Ramos (cell line): ENCODE data around the gene MYOM1.
"Not testable (repeated sequence)": the region's sequence is repeated elsewhere in the genome, so short reads cannot be mapped to it uniquely, and the experiment has no call there.

Experiments
- in situ Hi-C: fragments of 300-500 bp; cut with MboI; formaldehyde crosslinking; loops from one replicate; pipeline ENCODE4 v1.14.3; 2022; ENCODE audit warnings: low sequenced_read_pairs; ENCODE audit not compliant: unreplicated experiment

The MYOM1 gene

DNA sequence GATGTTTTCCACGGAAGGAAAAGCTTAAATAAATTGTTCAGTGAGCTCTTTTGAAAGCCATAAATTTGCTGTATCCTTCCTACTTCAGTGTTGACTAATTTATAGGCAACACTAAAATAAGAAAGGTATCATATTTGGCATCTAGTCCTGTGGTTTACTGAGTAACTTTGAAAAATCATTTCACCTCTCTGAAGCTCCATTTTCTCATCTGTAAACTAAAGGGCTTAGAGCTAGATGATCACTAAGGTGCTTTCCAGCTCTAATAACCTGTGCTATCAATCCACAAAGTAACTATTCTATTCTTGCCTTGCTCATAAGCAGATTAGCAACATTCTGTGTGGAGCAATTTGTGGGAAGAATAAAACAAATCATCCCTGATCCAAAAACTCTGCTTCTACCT lies 3.6 kb upstream of the MYOM1 start:
- in situ Hi-C loops: no loop called here

DNA sequence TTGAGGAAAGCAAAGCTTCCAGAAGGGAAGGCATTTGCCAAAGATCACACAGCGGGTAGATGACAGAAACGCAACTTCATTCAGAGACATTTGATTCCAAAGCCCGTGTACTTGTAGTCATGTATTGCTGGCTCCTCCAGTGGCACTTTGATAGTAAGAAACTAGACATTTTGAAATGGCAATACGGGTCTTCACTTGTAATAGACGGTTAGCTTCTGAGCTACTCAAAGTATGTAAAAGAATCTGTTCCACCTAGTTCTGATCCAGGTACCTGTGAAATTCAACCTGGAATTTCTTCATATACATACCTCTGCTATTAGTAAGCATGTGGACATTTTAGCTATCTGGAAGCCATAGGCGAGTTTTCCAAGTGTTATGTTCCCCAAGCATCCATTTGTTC lies 1.7 kb upstream of the MYOM1 start:
- in situ Hi-C loops: no loop called here

DNA sequence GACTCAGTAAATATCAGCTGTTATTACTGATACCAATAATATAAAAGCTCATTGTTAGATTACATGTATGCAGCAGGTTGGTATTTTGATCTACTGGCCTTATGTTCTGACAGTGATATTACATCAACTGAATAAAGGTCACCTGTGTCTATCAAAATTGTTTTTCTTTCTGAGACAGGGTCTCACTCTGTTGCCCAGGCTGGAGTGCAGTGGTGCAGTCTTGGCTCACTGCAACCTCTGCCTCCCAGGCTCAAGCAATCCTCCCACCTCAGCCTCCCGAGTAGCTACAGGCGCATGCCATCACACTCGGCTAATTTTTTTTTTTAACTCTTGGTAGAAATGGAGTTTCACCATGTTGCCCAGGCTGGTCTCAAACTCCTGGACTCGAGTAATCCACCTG lies 1.1 kb upstream of the MYOM1 start:
- in situ Hi-C loops: not testable (repeated sequence)

DNA sequence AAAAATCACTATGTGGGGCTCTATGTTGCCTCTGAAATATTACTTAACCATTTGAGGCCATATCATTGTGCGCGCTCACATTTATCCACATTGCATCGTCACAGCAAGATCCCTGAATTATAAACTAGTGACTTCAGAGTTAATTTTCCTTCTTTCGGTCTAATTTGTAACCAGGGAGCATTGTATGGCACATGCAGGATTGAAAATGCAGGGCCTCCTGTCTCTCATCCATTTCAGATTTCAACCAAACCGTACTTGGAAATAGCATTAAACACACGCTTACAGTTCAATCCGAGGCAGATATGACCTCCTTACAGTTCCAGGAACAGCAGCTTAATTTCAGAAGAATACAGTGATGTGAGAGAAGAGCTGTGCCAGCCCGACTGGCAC lies 532 bp downstream of the MYOM1 start:
- in situ Hi-C loops: no loop called here

DNA sequence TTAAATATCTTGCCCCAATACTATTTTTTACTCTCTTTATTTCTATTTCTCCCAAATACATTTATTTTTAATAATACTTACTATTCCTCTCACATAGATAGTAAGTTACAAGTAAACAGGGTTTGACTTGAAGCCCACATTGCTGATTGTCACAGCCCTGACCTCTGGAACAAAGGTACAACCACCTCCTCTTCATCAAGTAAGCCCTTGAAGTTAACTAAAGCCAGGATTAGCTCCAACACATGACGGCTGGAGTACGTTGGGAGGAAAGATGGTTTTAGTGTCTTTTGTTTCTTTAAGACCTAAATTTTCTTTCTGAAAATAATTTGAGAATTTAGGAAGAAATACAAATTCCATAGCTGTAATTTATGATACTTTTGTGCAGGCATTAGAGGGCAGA lies 949 bp downstream of the MYOM1 start:
- in situ Hi-C loops: no loop called here

DNA sequence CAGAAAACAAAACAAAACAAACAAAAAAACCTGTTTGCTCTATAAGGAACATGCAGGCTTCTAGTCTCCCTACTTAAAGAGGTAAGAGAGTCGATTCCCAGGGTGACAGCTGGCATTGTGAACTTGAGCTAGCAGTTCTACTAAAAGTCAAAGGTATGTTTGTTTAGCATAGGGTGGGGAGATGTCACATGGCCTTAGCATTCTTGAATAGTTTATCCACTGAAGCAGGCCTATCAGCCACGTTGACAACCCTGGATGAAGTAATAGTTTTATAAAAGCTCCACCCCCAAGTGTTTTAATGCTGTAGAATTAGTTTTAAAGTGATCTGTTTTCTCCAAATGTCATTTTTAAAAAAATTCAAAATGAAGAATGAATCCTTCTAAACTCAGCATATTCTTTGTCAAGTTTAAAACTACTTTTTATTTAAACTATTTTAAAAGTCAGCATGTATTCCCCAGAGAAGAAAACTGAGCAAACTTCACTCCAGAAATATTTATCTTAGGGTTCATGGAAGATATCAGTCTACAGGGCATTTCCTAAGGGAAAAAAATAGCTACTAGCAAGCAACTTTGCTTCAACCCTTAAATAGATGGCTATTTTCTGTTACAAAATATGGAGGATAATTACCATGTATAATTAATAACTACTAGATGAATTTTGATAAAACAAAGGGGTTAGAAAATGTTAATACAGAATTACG lies 1.7 kb downstream of the MYOM1 start:
- in situ Hi-C loops: no loop called here

DNA sequence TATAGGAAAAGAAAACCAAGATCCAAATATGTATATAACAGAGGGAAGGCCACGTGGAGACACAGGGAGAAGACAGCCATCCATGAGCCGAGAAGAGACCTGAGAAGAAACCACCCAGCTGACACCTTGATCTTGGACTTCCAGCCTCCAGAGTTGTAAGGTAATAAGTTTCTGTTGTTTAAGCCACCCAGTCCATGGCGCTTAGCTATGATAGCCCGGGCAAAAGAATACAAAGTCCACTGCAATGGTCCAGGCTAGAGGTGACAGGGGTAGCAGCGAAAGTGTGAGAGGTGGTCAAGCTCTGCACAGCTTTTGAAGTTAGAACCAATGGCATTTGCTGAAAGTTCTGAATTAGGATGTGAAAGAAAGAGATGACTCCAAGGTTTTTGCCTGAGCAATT lies 2.8 kb downstream of the MYOM1 start:
- in situ Hi-C loops: no loop called here

DNA sequence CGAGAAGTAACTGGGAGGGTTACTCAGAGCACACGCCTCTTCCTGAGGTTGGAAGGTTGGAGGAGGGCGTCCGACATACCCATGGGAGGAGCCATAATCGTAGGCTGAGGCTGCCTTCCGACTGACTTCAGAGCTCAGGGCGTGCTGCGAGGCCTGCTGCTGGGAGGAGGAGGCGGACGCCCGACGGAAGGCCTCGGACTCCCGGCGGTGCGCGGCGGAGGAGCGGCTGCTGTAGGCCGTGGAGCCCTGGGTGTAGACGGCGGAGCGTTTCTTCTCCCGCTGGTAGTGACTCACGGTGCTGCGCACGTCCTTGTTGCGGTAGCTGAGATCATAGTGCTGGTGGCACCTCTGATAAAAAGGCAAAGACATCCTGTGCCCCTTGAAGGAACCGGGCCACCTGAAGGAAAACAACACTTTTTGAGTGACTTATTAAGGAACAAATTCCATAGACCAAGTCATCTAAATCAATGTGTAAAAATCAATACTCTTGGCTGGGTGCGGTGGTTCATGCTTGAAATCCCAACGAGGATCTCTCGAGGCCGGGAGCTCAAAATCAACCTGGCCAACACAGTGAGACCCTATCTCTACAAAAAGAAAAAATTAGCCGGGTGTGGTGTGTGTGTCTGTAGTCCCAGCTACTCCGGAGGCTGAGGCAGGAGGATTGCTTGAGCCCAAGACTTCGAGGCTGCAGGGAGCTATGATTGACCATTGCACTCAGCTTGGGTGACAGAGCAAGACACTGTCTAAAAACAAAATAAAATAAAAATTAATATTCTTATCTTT lies 4.7 kb downstream of the MYOM1 start:
- in situ Hi-C loops: no loop called here

DNA sequence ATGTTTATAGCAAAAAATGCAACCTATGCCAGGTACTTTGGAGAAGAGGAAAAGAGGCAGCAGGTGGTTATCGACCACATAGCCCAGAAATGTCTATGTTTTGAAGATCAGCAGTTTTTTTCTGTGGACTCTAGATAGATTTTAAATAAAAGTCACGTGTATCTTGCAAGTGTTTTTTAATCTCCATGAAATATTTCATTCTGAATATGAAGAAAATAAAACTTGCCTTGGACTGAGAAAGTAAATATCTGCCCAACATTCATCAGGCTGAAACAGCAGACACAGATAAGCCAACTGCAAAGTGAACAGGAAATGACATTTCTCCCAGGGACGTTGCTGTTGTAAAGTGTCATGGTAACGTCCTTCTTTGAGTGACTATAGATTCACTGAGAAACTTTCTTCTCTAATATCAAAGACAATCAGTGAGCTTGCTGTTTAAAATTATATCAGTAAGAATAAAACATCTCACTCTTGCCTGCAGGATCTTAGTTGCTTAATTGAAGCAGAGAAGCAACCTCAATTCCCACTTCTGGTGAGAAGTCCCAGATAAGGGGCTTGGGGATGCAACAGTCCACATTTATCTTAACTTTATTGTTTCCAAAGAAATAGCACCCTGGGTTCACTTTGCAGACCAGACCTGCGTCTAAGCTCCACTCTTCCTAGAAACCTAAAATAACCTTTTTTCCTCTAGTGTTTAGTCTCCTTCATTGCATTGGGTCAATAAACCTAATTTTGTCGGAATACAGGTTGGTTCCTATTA lies 6.3 kb downstream of the MYOM1 start:
- in situ Hi-C loops: no loop called here

DNA sequence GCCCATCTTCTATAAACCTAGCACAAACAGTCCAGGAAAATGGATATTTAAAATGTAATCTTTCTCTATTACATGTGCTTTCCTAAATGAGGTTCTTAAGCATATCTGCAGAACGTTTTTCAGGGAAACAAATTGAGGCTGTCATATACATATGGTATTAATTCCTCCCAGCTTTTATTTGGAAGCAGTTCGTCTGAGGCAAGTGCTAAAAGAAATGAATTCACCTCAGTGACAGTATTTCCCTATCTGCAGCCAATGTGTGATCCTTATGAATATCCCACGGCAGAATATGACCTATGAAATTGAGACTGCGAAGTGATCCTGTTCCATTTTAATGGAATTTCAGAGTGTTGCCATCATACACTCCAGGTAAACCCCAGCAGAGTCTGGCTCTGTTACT lies 7.1 kb downstream of the MYOM1 start:
- in situ Hi-C loops: no loop called here

DNA sequence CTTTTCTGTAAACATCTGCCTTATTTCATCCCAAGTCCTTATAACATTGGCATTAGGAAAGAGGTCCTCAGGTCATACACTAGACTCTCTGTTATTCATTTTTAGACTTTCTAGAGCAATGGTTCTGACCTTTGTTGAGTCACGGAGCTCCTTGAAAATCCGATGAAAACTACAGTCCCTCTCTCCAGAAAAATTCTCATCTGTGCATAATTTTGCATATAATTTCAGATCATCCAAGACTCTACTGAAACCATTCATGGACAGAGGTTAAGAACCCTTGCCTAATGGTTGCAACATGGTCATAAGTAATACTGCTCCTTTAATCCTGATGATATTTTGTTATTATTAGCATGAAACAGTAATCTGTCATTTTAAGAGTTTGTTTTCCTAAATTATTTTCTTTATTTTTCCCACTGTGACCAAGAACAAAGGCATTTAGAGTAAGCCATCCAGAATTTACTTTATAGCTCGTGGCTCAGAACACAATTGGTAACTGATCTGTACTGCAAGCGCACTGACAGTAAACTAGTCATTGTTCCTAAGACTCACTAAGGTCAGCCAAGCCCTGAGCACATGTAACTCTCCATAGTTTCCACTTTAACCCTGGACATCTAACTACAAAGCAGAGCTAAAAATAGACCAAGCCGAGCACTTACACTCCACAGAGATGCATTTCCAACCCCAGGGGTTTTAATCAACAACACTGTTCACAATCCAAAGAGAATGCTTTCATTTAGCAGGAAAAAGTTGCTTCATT lies 8.4 kb downstream of the MYOM1 start:
- in situ Hi-C loops: no loop called here

DNA sequence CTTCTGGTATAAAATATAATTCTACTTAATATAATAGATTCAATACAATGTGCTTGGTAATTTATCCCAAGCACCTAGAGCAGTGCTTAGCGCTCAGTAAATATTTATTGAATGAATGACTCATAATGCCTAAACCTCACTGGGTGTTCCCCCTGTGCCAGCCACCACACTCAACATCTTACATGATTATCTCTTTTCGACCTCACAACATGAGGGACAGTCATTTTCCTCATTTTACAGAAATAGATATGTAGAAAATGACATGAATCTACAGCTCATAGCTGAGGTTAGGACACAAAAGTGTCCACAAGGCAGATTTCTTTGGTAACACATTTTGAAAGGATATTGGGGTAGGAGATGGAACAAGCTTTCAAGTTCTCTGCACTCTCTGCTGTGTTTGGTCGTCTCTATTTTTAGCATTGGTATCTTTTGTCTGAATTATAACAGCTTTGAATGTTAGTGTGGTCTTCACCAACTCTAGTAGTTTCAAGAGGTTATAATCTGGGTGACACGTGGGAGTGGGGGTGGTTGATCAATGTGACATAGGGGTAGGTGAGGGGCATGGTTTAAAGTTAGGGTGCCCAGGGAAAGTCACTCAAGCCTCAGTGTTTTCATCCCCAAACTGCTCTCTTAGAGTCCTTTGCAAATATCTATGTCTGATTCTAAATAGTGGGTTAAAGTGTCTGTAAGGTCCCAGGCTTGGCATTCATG lies 9.8 kb downstream of the MYOM1 start:
- in situ Hi-C loops: no loop called here

DNA sequence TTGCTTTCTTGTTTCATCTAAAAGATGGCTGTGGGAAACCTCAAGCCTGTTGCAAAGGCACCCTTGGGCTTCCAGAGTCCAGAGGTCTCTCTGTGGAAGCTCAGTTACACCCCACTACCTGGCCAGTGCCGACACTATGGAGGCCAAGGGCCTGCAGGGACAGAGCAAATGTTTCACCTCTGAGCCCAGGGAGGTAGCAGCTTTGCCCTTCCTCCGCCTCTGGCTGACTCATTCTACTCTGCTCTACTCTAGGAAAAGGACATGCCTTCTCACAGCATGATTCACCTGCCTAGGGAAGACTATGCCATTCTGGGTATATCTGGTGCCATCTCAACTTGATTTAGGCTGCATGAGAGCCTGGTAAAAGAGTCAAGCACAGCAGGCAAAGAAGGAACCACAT lies 12.2 kb downstream of the MYOM1 start:
- in situ Hi-C loops: no loop called here

DNA sequence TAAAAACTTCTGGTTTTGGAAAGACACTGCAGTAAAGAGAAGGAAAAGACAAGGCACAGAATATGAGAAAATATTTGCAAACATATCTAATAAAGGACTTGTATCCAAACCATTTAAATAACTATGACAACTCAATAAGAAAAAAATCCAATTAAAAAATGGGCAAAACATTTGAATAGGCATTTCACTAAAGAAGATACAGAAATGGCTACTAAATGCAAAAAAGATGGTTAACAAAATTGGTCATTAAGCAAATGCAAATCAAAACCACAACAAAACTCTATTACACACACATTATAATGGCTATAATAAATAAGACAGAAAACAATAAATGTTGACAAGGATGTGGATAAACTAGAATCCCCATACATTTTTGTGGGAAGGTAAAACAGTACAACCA lies 14.5 kb downstream of the MYOM1 start:
- in situ Hi-C loops: no loop called here

DNA sequence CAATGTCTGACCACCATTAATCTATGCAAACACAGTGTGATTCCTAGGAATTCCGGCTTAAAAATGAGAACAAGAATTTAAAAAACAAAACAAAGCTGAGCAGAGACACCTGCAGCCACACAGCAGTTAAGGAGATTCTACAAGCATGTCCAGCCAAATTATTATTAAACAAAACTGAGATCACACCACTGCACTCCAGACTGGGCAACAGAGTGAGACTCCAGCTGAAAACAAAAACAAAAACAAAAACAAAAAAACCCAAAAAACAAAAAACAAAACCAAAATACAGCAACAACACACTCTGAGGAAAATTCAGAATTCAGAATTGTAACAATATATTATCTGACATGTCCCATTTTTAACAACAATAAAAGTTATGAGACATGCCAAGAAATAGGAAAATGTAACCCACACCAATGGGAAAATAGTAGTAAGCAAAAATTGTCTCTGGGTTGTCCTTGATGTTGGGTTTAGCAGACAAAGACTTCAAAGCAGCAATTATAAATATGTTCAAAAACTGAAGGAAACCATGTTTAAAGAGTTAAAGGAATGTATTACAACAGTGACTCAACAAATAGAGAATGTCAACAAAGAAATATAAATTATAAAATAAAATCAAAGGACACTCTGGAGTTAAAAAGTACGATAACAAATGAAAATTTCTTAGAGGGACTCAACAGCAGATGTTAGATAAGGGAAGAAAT lies 19.7 kb downstream of the MYOM1 start:
- in situ Hi-C loops: no loop called here

DNA sequence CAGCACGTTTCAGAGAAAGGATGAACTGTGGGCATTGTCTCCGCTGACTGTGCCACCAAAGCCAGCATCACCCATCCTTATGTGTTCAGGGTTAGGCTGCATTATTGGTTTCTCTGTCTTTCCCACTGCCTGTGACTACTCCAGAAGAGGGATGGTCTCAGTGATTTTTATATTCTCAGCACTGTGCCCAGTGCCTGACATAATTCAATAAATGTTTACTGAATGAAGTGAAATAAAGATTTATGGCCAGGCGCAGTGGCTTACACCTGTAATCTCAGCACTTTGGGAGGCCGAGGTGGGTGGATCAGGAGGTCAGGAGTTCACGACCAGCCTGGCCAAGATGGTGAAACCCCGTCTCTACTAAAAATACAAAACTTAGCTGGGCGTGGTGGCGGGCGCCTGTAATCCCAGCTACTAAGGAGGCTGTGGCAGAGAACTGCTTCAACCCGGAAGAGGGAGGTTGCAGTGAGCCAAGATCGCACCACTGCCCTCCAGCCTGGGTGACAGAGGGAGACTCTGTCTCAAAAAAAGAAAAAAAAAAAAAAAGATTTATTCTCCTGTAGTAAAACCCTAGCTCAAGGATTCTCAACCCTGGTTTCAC lies 21.4 kb downstream of the MYOM1 start:
- in situ Hi-C loops: not testable (repeated sequence)

DNA sequence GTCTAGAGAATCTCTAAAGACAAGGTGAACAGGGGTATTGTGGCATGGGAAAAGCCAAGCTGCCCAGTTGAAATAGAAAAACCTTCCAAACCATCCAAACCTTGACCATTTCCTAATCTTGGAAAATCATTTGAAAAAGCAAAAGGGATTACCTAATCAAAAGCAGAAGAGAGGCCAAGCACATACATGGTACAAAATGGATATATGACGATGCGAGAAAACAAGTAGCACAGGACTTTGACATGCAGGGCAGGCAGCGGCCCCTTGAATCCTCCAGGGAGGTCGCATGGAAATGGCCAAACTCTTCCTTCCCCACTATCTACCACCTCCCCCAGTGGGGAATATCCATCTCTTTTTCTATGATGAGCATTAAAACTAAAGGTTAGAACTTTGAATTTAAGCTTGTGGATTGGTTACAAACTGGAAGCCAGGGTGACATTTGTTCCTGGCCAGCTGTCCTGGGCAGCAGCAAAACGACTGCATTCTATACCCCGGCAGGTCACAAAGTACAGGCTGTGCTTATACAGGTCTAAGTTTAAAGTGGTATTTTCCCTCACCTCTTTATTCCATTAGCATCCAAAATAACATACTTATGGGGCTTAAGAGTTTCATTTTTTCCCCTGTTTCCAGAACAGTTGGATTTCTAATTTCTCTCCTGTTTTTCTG lies 24.7 kb downstream of the MYOM1 start:
- in situ Hi-C loops: no loop called here

DNA sequence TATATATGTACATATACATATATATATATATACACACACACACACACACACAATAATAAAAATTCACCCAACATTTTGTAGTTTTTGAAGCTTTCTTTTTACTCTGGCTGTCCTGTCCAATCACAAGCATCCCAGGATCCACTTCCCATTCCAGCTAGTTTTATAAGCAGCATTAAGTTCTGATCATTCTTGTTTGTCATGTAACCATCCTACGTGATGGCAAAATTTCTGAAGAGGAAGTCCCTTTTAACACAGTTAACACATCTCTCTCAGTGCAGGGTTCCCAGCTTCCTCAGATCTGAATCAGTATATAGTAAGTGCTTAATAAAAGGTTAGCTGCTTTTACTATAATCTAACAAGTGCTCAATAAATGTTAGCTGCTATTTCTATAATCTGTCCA lies 26.4 kb downstream of the MYOM1 start:
- in situ Hi-C loops: no loop called here
